Stomach smooth muscle (tissue), 2 donors: ENCODE results near the gene LIFR.

Experiments used
- H3K27ac ChIP-seq: one replicate; pipeline ENCODE4 v1.7.0; 2013; ENCODE audit warnings: mild to moderate bottlenecking, low read length, inconsistent platforms
- H3K27me3 ChIP-seq, 2 donors: one replicate each; pipeline ENCODE4 v1.7.0; 2013; ENCODE audit warnings: low read length in 2 of 2; ENCODE audit not compliant: insufficient read depth in 2 of 2, control insufficient read depth in 1 of 2
- H3K36me3 ChIP-seq, 2 donors: one replicate each; pipeline ENCODE4 v1.7.0; 2013; ENCODE audit warnings: low read length in 2 of 2; ENCODE audit not compliant: control insufficient read depth in 2 of 2, insufficient read depth in 2 of 2
- H3K4me1 ChIP-seq: one replicate; pipeline ENCODE4 v1.7.0; 2013; ENCODE audit warnings: low read length; ENCODE audit not compliant: control insufficient read depth, insufficient read depth
- H3K4me3 ChIP-seq, 2 donors: one replicate each; pipeline ENCODE4 v1.7.0; 2013; ENCODE audit warnings: low read length in 2 of 2
- H3K9ac ChIP-seq, 2 donors: one replicate each; pipeline ENCODE4 v1.7.0; 2013; ENCODE audit warnings: low read length in 2 of 2, mild to moderate bottlenecking in 1 of 2
- H3K9me3 ChIP-seq, 2 donors: one replicate each; pipeline ENCODE4 v1.7.0; 2013; ENCODE audit warnings: low read length in 2 of 2; ENCODE audit not compliant: control insufficient read depth in 2 of 2
- donor health status: healthy.
- donor health status: Pancreatic carcinoma.

Gene LIFR

GRCh38 chr5:38478166-38478565, 78.3 kb downstream of the LIFR start:
- H3K4me3 ChIP-seq: no peak overlapping the region
- H3K9ac ChIP-seq: no peak overlapping the region
- H3K27ac ChIP-seq: no peak overlapping the region
- no peaks in the 10 kb centered on the region for H3K9me3 ChIP-seq
- no peaks in the 10 kb centered on the region for H3K27me3 ChIP-seq
- H3K4me1 ChIP-seq: no peaks in the 10 kb centered on the region
- peaks cover 8 to 10% of the 10 kb centered on the region in 2 donors for H3K36me3 ChIP-seq

- Histone ChIP-seq H3K4me1 (peaks cover 21% of the 10 kb centered on the region), H3K27ac (no peak overlapping the region), H3K9me3 (no peaks in the 10 kb centered on the region), H3K36me3 (no peaks in the 10 kb centered on the region), H3K4me3 (no peak overlapping the region), H3K9ac (no peak overlapping the region), H3K27me3 (no peaks in the 10 kb centered on the region)
Observed at GRCh38 chr5:38473008-38473407, 83.4 kb downstream of the LIFR start.

- no peaks in the 10 kb centered on the region for H3K36me3 ChIP-seq
- no peak overlapping the region for H3K4me3 ChIP-seq
- no peak overlapping the region for H3K9ac ChIP-seq
- no peaks in the 10 kb centered on the region for H3K27me3 ChIP-seq
- peaks cover 26% of the 10 kb centered on the region for H3K4me1 ChIP-seq
- no peak overlapping the region for H3K27ac ChIP-seq
- H3K9me3 ChIP-seq: no peaks in the 10 kb centered on the region
Observed at GRCh38 chr5:38472541-38472940, 83.9 kb downstream of the LIFR start.

- no peaks in the 10 kb centered on the region for H3K36me3 ChIP-seq
- no peaks in the 10 kb centered on the region for H3K9me3 ChIP-seq
- no peak overlapping the region for H3K4me3 ChIP-seq
- peaks cover 34% of the 10 kb centered on the region for H3K4me1 ChIP-seq
- no peak overlapping the region for H3K27ac ChIP-seq
- no peak overlapping the region for H3K9ac ChIP-seq
- H3K27me3 ChIP-seq: no peaks in the 10 kb centered on the region
Observed at GRCh38 chr5:38471709-38472108, 84.7 kb downstream of the LIFR start.

GRCh38 chr5:38469707-38470267, 86.7 kb downstream of the LIFR start:
- H3K4me1 ChIP-seq: peaks cover 53% of the 10 kb centered on the region
- H3K4me3 ChIP-seq: peak overlapping the region in 1 of 2 donors; percentile 29
- no peak overlapping the region for H3K9ac ChIP-seq
- peak overlapping the region; percentile 70 for H3K27ac ChIP-seq
- H3K27me3 ChIP-seq: no peaks in the 10 kb centered on the region
- H3K36me3 ChIP-seq: no peaks in the 10 kb centered on the region
- H3K9me3 ChIP-seq: no peaks in the 10 kb centered on the region

- Histone ChIP-seq H3K27ac (peak overlapping the region; percentile 70), H3K4me1 (peaks cover 60% of the 10 kb centered on the region), H3K27me3 (no peaks in the 10 kb centered on the region)
Observed at GRCh38 chr5:38468978-38469706, 87.3 kb downstream of the LIFR start.

GRCh38 chr5:38468202-38468673, 88.2 kb downstream of the LIFR start:
- no peaks in the 10 kb centered on the region for H3K27me3 ChIP-seq
- peak overlapping the region in 1 of 2 donors; percentile 22 for H3K4me3 ChIP-seq
- H3K4me1 ChIP-seq: peaks cover 69% of the 10 kb centered on the region
- H3K9me3 ChIP-seq: no peaks in the 10 kb centered on the region
- H3K27ac ChIP-seq: peak overlapping the region; percentile 70
- H3K36me3 ChIP-seq: no peaks in the 10 kb centered on the region
- peak overlapping the region in 1 of 2 donors; percentile 36 for H3K9ac ChIP-seq

More at GRCh38 chr5:38468978-38469706, 87.3 kb downstream of the LIFR start:
- Histone ChIP-seq H3K36me3 (no peaks in the 10 kb centered on the region), H3K9me3 (no peaks in the 10 kb centered on the region), H3K4me3 (peak overlapping the region in 1 of 2 donors; percentile 29), H3K9ac (no peak overlapping the region)

- no peaks in the 10 kb centered on the region for H3K36me3 ChIP-seq
- peaks cover 74% of the 10 kb centered on the region for H3K4me1 ChIP-seq
- H3K9ac ChIP-seq: peak overlapping the region; percentile 25 to 60
- peak overlapping the region in 1 of 2 donors; percentile 44 for H3K4me3 ChIP-seq
- H3K27ac ChIP-seq: peak overlapping the region; percentile 70
- no peaks in the 10 kb centered on the region for H3K27me3 ChIP-seq
- H3K9me3 ChIP-seq: no peaks in the 10 kb centered on the region
Observed at GRCh38 chr5:38467353-38468040, 88.9 kb downstream of the LIFR start.

GRCh38 chr5:38466424-38467189, 89.8 kb downstream of the LIFR start:
- H3K4me1 ChIP-seq: peaks cover 74% of the 10 kb centered on the region
- no peaks in the 10 kb centered on the region for H3K36me3 ChIP-seq
- peak overlapping the region in 1 of 2 donors; percentile 44 for H3K4me3 ChIP-seq
- H3K27ac ChIP-seq: peak overlapping the region; percentile 70
- H3K9me3 ChIP-seq: no peaks in the 10 kb centered on the region
- H3K27me3 ChIP-seq: no peaks in the 10 kb centered on the region
- peak overlapping the region; percentile 13 to 25 for H3K9ac ChIP-seq

GRCh38 chr5:38465702-38466423, 90.6 kb downstream of the LIFR start:
- Histone ChIP-seq H3K9me3 (no peaks in the 10 kb centered on the region), H3K36me3 (no peaks in the 10 kb centered on the region), H3K9ac (no peak overlapping the region), H3K4me3 (no peak overlapping the region), H3K27ac (peak overlapping the region; percentile 70), H3K27me3 (no peaks in the 10 kb centered on the region), H3K4me1 (peaks cover 74% of the 10 kb centered on the region)
